DOHH2 (cell line): ENCODE results near the gene GART.

ENCODE experiments used
- H3F3A ChIP-seq: fragments of 200-600 bp; sonication (generic), shearing (Covaris generic); 2 replicates; pipeline ENCODE4 v1.6.0; 2016; ENCODE audit warnings: antibody characterized with exemption, mild to moderate bottlenecking; ENCODE audit not compliant: control insufficient read depth, insufficient read depth
- H3K27ac ChIP-seq: fragments of 200-600 bp; sonication (generic); 2 replicates; pipeline ENCODE4 v1.5.1; 2014; ENCODE audit warnings: low read depth, mild to moderate bottlenecking, low read length, moderate library complexity
- H3K27me3 ChIP-seq: fragments of 200-600 bp; sonication (generic); 2 replicates; pipeline ENCODE4 v1.6.1; 2014; ENCODE audit warnings: mild to moderate bottlenecking, low read length, mixed read lengths; ENCODE audit not compliant: control insufficient read depth
- H3K36me3 ChIP-seq: fragments of 200-600 bp; sonication (generic); 2 replicates; pipeline ENCODE4 v1.6.1; 2014; ENCODE audit warnings: mild to moderate bottlenecking, low read length, moderate library complexity, mixed read lengths; ENCODE audit not compliant: control insufficient read depth
- H3K4me1 ChIP-seq: fragments of 200-600 bp; sonication (generic); 2 replicates; pipeline ENCODE4 v1.6.1; 2014; ENCODE audit warnings: mild to moderate bottlenecking, low read length, mixed read lengths; ENCODE audit not compliant: control insufficient read depth
- H3K4me2 ChIP-seq: fragments of 200-600 bp; sonication (generic); 2 replicates; pipeline ENCODE4 v1.6.0; 2014; ENCODE audit warnings: mild to moderate bottlenecking, low read length, moderate library complexity
- H3K4me3 ChIP-seq: fragments of 200-600 bp; sonication (generic); 2 replicates; pipeline ENCODE4 v1.5.1; 2014; ENCODE audit warnings: mild to moderate bottlenecking, low read length, mixed read lengths
- H3K79me2 ChIP-seq: fragments of 200-600 bp; sonication (generic); 2 replicates; pipeline ENCODE4 v1.6.1; 2014; ENCODE audit warnings: mild to moderate bottlenecking, low read length, mixed read lengths; ENCODE audit not compliant: control insufficient read depth
- H3K9me2 ChIP-seq: fragments of 200-600 bp; sonication (generic); replicated peaks from 2 replicates; pipeline ENCODE4 v1.6.1; 2014; ENCODE audit warnings: mild to moderate bottlenecking, low read length, mixed read lengths; ENCODE audit not compliant: control insufficient read depth
- H3K9me3 ChIP-seq: fragments of 200-600 bp; sonication (generic); 2 replicates; pipeline ENCODE4 v1.6.1; 2014; ENCODE audit warnings: antibody characterized with exemption, low read length, mixed read lengths; ENCODE audit not compliant: control insufficient read depth, insufficient read depth
- H4K20me1 ChIP-seq: fragments of 200-600 bp; sonication (generic); 2 replicates; pipeline ENCODE4 v1.6.0; 2014; ENCODE audit warnings: low read depth, mild to moderate bottlenecking, antibody characterized with exemption, low read length, moderate library complexity; ENCODE audit not compliant: control insufficient read depth, insufficient read depth
- EZH2phosphoT487 ChIP-seq: fragments of 200-600 bp; sonication (generic); IDR thresholded peaks from 2 replicates; pipeline ENCODE4 v1.6.1; 2017; ENCODE audit warnings: borderline replicate concordance, mild to moderate bottlenecking, antibody characterized with exemption, low read length, moderate library complexity, mixed read lengths
- TF ChIP-seq, protein P1 (sequence below): fragments of 200-600 bp; sonication (generic); IDR thresholded peaks from one replicate; pipeline ENCODE4 v1.5.1; 2014; ENCODE audit warnings: antibody characterized with exemption, mild to moderate bottlenecking, low read depth, low read length; ENCODE audit not compliant: poor library complexity, severe bottlenecking

GART gene

DNA sequence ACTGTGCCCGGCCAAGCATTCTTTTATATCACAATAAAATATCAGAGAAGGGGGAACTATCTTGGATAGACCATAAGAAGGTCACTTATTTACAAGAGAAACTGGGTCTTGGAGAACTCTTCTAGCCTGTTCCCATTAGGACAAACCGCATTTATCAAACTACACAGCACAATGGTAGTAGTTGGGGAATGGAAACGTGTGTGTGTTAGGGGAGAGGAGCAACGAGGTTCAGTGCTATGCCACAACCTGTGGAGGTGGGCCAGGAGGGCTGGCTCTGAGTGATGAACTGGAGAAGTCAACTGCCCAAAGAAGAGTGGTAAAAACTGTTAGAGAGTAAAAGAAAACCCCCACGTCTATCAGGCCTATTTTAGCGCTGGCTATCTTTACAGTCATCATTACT is 45.0 kb upstream of the GART start:
- Histone ChIP-seq H3K27me3 (no peaks in the 10 kb centered on the region), H4K20me1 (no peaks in the 10 kb centered on the region), H3K79me2 (peaks cover 33% of the 10 kb centered on the region), H3K27ac (no peak overlapping the region), H3F3A (peaks cover 13% of the 10 kb centered on the region), H3K4me2 (peak overlapping the region; percentile 94), H3K9me2 (no peaks in the 10 kb centered on the region), H3K4me3 (peak overlapping the region; percentile 94), H3K4me1 (peaks cover 22% of the 10 kb centered on the region), H3K36me3 (peaks cover 45% of the 10 kb centered on the region), H3K9me3 (no peaks in the 10 kb centered on the region)
- TF ChIP-seq, protein P1, sequence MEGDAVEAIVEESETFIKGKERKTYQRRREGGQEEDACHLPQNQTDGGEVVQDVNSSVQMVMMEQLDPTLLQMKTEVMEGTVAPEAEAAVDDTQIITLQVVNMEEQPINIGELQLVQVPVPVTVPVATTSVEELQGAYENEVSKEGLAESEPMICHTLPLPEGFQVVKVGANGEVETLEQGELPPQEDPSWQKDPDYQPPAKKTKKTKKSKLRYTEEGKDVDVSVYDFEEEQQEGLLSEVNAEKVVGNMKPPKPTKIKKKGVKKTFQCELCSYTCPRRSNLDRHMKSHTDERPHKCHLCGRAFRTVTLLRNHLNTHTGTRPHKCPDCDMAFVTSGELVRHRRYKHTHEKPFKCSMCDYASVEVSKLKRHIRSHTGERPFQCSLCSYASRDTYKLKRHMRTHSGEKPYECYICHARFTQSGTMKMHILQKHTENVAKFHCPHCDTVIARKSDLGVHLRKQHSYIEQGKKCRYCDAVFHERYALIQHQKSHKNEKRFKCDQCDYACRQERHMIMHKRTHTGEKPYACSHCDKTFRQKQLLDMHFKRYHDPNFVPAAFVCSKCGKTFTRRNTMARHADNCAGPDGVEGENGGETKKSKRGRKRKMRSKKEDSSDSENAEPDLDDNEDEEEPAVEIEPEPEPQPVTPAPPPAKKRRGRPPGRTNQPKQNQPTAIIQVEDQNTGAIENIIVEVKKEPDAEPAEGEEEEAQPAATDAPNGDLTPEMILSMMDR = no peak
- TF ChIP-seq EZH2phosphoT487 = no peak

DNA sequence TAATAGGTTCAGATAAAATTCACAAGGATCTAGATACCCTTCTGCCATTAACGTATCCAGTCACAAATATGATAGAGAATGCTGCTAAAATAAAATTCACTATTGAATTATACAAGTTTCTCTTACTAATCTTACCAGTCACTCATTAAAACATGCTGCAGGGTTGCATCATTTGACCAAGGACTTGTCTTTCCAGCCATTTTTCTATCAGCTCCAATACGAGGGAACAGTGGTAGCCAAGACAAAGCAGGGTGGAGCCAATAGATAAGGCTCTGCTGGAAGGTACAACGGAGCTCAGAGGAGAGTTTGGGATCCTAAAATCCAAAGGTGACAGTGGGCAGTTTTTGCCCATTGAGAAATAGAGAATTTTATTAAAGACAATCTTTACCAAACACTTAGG is 42.5 kb upstream of the GART start:
- H3K79me2 ChIP-seq = peaks cover 33% of the 10 kb centered on the region
- H3K9me3 ChIP-seq = no peaks in the 10 kb centered on the region
- no peaks in the 10 kb centered on the region for H3K9me2 ChIP-seq
- no peak overlapping the region for H3K4me2 ChIP-seq
- H3K27ac ChIP-seq = no peak overlapping the region
- peaks cover 21% of the 10 kb centered on the region for H3K4me1 ChIP-seq
- no peak for TF ChIP-seq EZH2phosphoT487
- TF ChIP-seq, protein P1 = no peak
- peaks cover 60% of the 10 kb centered on the region for H3K36me3 ChIP-seq
- H3F3A ChIP-seq = peaks cover 25% of the 10 kb centered on the region
- no peaks in the 10 kb centered on the region for H4K20me1 ChIP-seq
- H3K4me3 ChIP-seq = no peak overlapping the region
- no peaks in the 10 kb centered on the region for H3K27me3 ChIP-seq

DNA sequence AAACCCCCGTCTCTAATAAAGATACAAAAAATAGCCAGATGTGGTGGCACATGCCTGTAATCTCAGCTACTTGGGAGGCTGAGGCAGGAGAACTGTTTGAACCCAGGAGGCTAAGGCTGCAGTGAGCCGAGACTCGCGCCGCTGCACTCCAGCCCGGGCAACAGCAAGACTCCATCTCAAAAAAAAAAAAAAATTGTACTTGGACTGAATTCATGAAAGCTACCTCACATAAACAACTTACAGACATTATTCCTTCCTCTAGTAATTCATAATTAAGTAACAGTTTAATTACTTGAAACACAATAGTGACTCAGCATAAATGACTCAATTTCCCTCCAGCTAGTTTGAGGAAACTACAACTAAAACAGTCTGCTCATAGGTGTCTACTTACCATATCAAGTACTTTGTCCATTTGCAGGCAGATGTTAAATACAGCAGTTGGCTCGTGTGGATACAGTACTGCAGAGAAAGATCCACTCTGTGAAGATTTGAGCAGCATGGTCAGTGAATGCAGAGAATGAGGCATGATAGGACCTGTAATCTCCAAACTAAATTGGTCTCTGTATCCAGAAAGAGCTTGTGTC is 37.1 kb upstream of the GART start:
- Histone ChIP-seq H3K4me1 (no peaks in the 10 kb centered on the region), H4K20me1 (no peaks in the 10 kb centered on the region), H3K36me3 (peaks cover 84% of the 10 kb centered on the region), H3F3A (peaks cover 55% of the 10 kb centered on the region), H3K9me2 (no peaks in the 10 kb centered on the region), H3K79me2 (no peaks in the 10 kb centered on the region), H3K9me3 (no peaks in the 10 kb centered on the region), H3K27me3 (no peaks in the 10 kb centered on the region), H3K4me3 (no peak overlapping the region), H3K4me2 (no peak overlapping the region), H3K27ac (0 out of 2 replicates have a peak overlapping the region, but pooled peaks have one; percentile 6)
- TF ChIP-seq, protein P1 = no peak
- no peak for TF ChIP-seq EZH2phosphoT487
